HG02943 (cell line): ENCODE results near the gene EIF4G3.

Source experiments
- ATAC-seq: cut with Tn5 transposase; IDR thresholded peaks from one replicate; pipeline ENCODE4 v1.9.1; 2021; ENCODE audit warnings: mild to moderate bottlenecking, low read depth, moderate library complexity; ENCODE audit not compliant: unreplicated experiment

The EIF4G3 gene

GRCh38 chr1:20787029-20787839 is 389.5 kb downstream of the EIF4G3 start, which contains the start of gene HP1BP3:
Gene HP1BP3 (minus strand): TSS chr1:20787307. CDS start chr1:20780440, 6,867 bp downstream.
- peak; percentile 46 for ATAC-seq

GRCh38 chr1:20786253-20787028 is 390.3 kb downstream of the EIF4G3 start:
- peak; percentile 69 for ATAC-seq

- ATAC-seq = peak; percentile 7
These were observed 390.8 kb downstream of the EIF4G3 start for GRCh38 chr1:20785907-20786252.

- no peak for ATAC-seq
These were observed 401.0 kb downstream of the EIF4G3 start for GRCh38 chr1:20775700-20776099.

- ATAC-seq = no peak
These were observed 404.9 kb downstream of the EIF4G3 start for GRCh38 chr1:20771780-20772179.

GRCh38 chr1:20770314-20771087 is 406.2 kb downstream of the EIF4G3 start:
- ATAC-seq = no peak

GRCh38 chr1:20767271-20767670 is 409.4 kb downstream of the EIF4G3 start:
- ATAC-seq = no peak

- ATAC-seq = no peak
These were observed 413.3 kb downstream of the EIF4G3 start for GRCh38 chr1:20763417-20763816.

GRCh38 chr1:20760322-20760721 is 416.4 kb downstream of the EIF4G3 start:
- no peak for ATAC-seq
